Neural cell (in vitro differentiated cells): Measurements from ENCODE around the gene C2CD4A. TPM values are rescaled to one million over a fixed set of nuclear protein-coding genes. Genes with fewer than 3 reads are reported as not detected.

Experiments
- H2AFZ ChIP-seq: fragments of 200-600, 300-800 bp; sonication (generic), shearing (Covaris generic); 2 replicates; pipeline ENCODE4 v1.6.0; 2014; ENCODE audit warnings: low read depth, mild to moderate bottlenecking, antibody characterized with exemption, low read length, moderate library complexity
- H3F3A ChIP-seq: fragments of 200-600 bp; shearing (Covaris generic); 2 replicates; pipeline ENCODE4 v1.6.1; 2016; ENCODE audit warnings: mild to moderate bottlenecking, moderate library complexity, mixed read lengths, antibody characterized with exemption, low read length; ENCODE audit not compliant: insufficient read depth, poor library complexity, severe bottlenecking
- H3K27ac ChIP-seq: fragments of 200-600, 300-800 bp; sonication (generic), shearing (Covaris generic); 2 replicates; pipeline ENCODE4 v1.5.1; 2014; ENCODE audit warnings: mild to moderate bottlenecking, low read length, moderate library complexity
- H3K27me3 ChIP-seq: fragments of 300-800, 200-600 bp; sonication (generic), shearing (Covaris generic); 2 replicates; pipeline ENCODE4 v1.6.0; 2014; ENCODE audit warnings: mild to moderate bottlenecking, low read depth, low read length, moderate library complexity; ENCODE audit not compliant: insufficient read depth
- H3K36me3 ChIP-seq: fragments of 300-800, 200-600 bp; sonication (generic), shearing (Covaris generic); 2 replicates; pipeline ENCODE4 v1.5.1; 2014; ENCODE audit warnings: mild to moderate bottlenecking, antibody characterized with exemption, low read length, moderate library complexity; ENCODE audit not compliant: insufficient read depth
- H3K4me2 ChIP-seq: fragments of 300-800, 200-600 bp; sonication (generic), shearing (Covaris generic); 2 replicates; pipeline ENCODE4 v1.6.0; 2014; ENCODE audit warnings: mild to moderate bottlenecking, low read length
- H3K4me3 ChIP-seq: fragments of 300-800, 200-600 bp; sonication (generic), shearing (Covaris generic); 2 replicates; pipeline ENCODE4 v1.5.1; 2014; ENCODE audit warnings: mild to moderate bottlenecking, low read length, moderate library complexity
- H3K79me2 ChIP-seq: fragments of 200-600 bp; shearing (Covaris generic); replicated peaks from 2 replicates; pipeline ENCODE4 v1.6.0; 2014; ENCODE audit warnings: mild to moderate bottlenecking, low read length, moderate library complexity; ENCODE audit not compliant: insufficient read depth
- H3K9ac ChIP-seq: fragments of 300-800, 200-600 bp; sonication (generic), shearing (Covaris generic); 2 replicates; pipeline ENCODE4 v1.6.1; 2016; ENCODE audit warnings: mild to moderate bottlenecking, low read length, mixed read lengths
- H3K9me2 ChIP-seq: fragments of 200-600 bp; shearing (Covaris generic); 2 replicates; pipeline ENCODE4 v1.6.1; 2016; ENCODE audit warnings: mild to moderate bottlenecking, low read length, mixed read lengths; ENCODE audit not compliant: insufficient read depth
- H3K9me3 ChIP-seq: fragments of 200-600, 300-800 bp; sonication (generic), shearing (Covaris generic); 2 replicates; pipeline ENCODE4 v1.6.1; 2016; ENCODE audit warnings: mild to moderate bottlenecking, mixed run types, low read length, moderate library complexity, mixed read lengths
- H4K20me1 ChIP-seq: fragments of 200-600 bp; shearing (Covaris generic); 2 replicates; pipeline ENCODE4 v1.6.1; 2016; ENCODE audit warnings: mild to moderate bottlenecking, mixed run types; ENCODE audit not compliant: insufficient read depth
- CTCF ChIP-seq: fragments of 450-650 bp; IDR thresholded peaks from 2 replicates; pipeline ENCODE4 v1.5.1; 2014; ENCODE audit warnings: antibody characterized with exemption, mild to moderate bottlenecking, moderate library complexity; ENCODE audit not compliant: poor library complexity, severe bottlenecking
- EP300 ChIP-seq: fragments of 450-650 bp; conservative IDR thresholded peaks from 2 replicates; pipeline ENCODE4 v1.6.1; 2014; ENCODE audit warnings: antibody characterized with exemption, mild to moderate bottlenecking, moderate library complexity; ENCODE audit not compliant: poor library complexity, severe bottlenecking
- EZH2 ChIP-seq: fragments of 200-600, 300-800 bp; shearing (Covaris generic), sonication (generic); IDR thresholded peaks from 2 replicates; pipeline ENCODE4 v1.6.1; 2014; ENCODE audit warnings: antibody characterized with exemption, low read length, borderline replicate concordance, mild to moderate bottlenecking; ENCODE audit not compliant: insufficient read depth, poor library complexity, severe bottlenecking
- MXI1 ChIP-seq: fragments of 450-650 bp; conservative IDR thresholded peaks from 2 replicates; pipeline ENCODE4 v1.6.1; 2014; ENCODE audit warnings: antibody characterized with exemption, mild to moderate bottlenecking; ENCODE audit not compliant: poor library complexity, severe bottlenecking
- POLR2AphosphoS5 ChIP-seq: IDR thresholded peaks from 2 replicates; pipeline ENCODE4 v1.6.1; 2012
- RAD21 ChIP-seq: fragments of 450-650 bp; conservative IDR thresholded peaks from 2 replicates; pipeline ENCODE4 v1.6.1; 2014; ENCODE audit warnings: antibody characterized with exemption, mild to moderate bottlenecking, moderate library complexity
- REST ChIP-seq: IDR thresholded peaks from 2 replicates; pipeline ENCODE4 v1.6.1; 2012; ENCODE audit warnings: borderline replicate concordance
- SMC3 ChIP-seq: fragments of 450-650 bp; conservative IDR thresholded peaks from 2 replicates; pipeline ENCODE4 v1.6.1; 2014; ENCODE audit warnings: antibody characterized with exemption, mild to moderate bottlenecking, moderate library complexity; ENCODE audit not compliant: poor library complexity
- TAF1 ChIP-seq: IDR thresholded peaks from 2 replicates; pipeline ENCODE4 v1.6.1; 2012; ENCODE audit warnings: low read depth
- polyA plus RNA-seq: library from polyadenylated mRNA; depleted of rRNA; stranded (reverse); fragments of >200 nt; gene quantifications from 2 replicates; pipeline ENCODE4 v1.2.3, GENCODE V29; 2014

Gene C2CD4A
- polyA plus RNA-seq, 1 donor from 2014 or later = not detected

GRCh38 chr15:62119874-62120273 is 53.1 kb downstream of the C2CD4A start:
- H3F3A ChIP-seq = no peaks in the 10 kb centered on the region
- H3K79me2 ChIP-seq = no peaks in the 10 kb centered on the region
- no peaks in the 10 kb centered on the region for H3K9me2 ChIP-seq
- H2AFZ ChIP-seq = no peak overlapping the region
- H3K27me3 ChIP-seq = no peaks in the 10 kb centered on the region
- H3K4me3 ChIP-seq = no peak overlapping the region
- H3K27ac ChIP-seq = no peak overlapping the region
- no peaks in the 10 kb centered on the region for H4K20me1 ChIP-seq
- TF ChIP-seq MXI1 (no peak), EZH2 (no peak), CTCF (no peak), SMC3 (no peak), TAF1 (no peak), RAD21 (no peak), EP300 (no peak), POLR2AphosphoS5 (no peak), REST (no peak)
- H3K36me3 ChIP-seq = no peaks in the 10 kb centered on the region
- no peak overlapping the region for H3K4me2 ChIP-seq
- no peaks in the 10 kb centered on the region for H3K9me3 ChIP-seq
- no peak overlapping the region for H3K9ac ChIP-seq

Other genes starting within 250 kb of the C2CD4A start
- gene VPS13C, start 6.5 kb upstream of the C2CD4A start, polyA plus RNA-seq = 91.1 and 92.6 TPM in 2 replicates
- not detected in 2 replicates for gene C2CD4B, start 98.3 kb downstream of the C2CD4A start, polyA plus RNA-seq